ENCODE measurements around the gene EPHA1.

Gene EPHA1

DNA sequence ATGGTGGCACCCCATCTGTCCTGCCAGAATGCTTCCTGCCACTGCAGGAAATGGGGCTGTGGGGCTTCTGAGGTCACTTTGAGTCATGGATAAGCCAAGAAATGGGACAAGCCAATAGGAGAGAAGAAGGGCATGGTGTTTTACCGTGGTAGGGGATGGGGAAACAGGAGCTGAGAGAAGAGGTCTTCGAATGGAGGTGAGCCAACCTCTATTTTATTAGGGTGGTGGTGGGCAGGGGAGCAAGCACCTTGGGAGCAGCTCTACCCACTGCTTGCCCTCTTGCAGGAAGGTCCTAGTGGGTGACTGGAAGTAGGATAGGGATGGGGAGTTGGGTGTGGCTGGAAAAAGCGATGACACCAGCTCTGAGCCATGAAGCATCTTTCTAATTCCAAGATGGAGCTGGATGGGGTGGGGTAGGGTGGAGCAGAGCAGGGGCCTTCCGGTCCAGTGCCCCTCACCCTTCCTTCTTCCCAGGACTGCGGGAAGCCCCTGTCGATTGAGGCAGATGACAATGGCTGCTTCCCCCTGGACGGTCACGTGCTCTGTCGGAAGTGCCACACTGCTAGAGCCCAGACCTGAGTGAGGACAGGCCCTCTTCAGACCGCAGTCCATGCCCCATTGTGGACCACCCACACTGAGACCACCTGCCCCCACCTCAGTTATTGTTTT lies 18.4 kb downstream of the EPHA1 start:
- no peak for DNase-seq (ENCODE audit: low read depth in 1 of 2, low spot score in 1 of 2)

DNA sequence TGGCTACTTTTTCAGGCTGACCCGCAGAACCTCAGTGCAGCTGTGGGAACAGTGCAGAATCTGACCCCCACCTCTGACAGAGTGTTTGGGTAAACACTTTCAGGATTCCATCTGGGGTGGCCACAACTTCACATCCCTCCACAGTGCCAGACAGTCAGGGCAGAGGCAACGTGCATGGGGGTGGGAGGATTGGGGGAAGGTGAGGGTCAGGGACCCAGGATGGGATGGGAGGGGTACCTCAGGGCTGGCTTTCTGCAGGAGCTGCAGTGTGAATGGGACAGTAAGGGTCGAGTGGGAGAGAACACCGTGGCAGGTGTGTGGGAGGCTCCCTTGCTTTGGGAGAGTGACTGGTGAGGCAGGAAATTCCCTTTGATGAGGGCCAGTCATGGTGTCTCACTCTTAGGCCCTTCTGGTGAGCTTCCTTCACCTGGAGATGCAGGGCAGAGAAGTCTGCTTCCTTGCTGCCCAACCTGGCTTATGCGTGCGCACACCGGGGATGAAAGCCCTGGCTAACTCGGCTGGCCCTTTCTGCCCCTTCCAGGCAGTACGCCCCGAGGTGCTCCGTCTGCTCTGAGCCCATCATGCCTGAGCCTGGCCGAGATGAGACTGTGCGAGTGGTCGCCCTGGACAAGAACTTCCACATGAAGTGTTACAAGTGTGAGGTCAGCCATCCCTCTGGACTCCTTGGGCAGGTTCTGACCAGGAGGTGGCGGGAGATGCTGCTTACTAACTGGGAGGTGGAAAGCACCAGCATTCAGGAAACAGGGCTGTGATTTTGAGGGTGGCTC lies 19.1 kb downstream of the EPHA1 start:
- no peak for DNase-seq (ENCODE audit: low read depth in 1 of 2, low spot score in 1 of 2)

DNA sequence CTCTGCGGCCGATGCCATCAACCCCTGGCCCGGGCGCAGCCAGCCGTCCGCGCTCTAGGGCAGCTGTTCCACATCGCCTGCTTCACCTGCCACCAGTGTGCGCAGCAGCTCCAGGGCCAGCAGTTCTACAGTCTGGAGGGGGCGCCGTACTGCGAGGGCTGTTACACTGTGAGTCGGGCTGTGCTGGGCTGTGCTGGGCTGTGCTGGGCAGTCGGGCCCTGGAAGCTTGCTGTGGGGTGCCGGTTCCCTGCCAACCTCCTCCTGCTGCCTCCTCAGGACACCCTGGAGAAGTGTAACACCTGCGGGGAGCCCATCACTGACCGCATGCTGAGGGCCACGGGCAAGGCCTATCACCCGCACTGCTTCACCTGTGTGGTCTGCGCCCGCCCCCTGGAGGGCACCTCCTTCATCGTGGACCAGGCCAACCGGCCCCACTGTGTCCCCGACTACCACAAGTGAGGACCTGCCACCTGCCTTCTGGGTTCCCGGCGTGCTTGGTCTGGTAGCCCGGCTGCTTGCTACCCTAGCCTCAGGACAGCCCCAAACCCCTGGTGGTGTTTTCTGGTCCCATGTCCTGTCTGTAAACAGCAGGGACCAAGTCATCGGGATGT lies 20.1 kb downstream of the EPHA1 start:
- no peak for DNase-seq (ENCODE audit: low read depth in 1 of 2, low spot score in 1 of 2)

DNA sequence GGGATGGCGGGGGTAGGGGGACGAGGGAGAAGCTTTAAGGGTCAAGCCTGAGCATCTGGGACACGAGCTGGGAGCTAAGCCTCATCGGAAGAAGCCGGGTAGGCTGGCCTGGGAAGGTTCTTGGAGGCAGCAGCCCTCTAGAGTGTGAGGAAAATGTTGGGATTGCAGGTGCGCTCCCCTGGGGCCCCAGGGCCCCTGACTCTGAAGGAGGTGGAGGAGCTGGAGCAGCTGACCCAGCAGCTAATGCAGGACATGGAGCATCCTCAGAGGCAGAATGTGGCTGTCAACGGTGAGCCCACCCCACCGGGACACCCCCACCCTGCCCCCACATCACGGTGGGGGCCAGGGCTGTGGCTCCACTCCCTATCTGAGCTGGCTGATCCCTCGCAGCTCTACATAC lies 20.6 kb downstream of the EPHA1 start:
- no peak for DNase-seq (ENCODE audit: low read depth in 1 of 2, low spot score in 1 of 2)

DNA sequence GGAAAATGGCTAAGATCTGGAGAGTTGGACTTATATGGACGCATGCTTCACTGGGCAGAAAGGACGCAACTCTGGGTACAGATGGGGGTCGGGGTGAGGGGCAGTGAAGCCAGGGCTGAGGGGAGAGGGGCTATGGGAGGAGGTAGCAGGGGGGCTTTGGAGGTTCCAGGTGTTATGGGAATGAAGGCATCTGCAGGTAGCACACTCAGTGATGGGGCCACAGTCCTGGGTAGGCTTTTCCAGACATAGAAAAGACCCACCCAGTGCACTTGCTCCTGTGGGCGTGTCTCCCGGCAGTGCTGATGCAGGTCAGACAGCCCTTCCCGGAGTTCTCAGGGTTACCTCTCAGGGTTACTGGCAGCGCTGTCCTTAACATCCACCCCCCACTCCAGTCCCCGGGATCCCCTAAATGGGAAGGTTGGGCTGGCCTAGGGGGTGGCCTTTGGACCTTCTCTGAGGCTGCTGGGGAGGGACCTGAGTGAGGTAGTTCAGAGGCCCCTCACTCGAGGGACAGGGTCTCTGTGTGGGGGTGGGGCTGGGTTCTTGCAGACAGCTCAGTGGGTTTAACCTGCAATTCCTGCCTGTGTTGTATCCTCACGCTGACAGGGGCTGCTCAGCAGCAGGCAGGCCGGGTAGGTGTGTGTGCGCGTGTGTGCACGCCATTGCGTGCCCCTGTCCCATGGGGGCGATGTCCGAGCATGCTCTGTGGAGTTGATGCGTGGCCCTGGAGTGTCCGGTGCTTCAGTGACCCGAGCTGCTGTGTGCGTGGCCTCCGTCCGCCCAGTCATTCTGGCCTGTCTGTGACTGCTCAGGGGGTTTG lies 21.3 kb downstream of the EPHA1 start:
- no peak for DNase-seq (ENCODE audit: low read depth in 1 of 2, low spot score in 1 of 2)

DNA sequence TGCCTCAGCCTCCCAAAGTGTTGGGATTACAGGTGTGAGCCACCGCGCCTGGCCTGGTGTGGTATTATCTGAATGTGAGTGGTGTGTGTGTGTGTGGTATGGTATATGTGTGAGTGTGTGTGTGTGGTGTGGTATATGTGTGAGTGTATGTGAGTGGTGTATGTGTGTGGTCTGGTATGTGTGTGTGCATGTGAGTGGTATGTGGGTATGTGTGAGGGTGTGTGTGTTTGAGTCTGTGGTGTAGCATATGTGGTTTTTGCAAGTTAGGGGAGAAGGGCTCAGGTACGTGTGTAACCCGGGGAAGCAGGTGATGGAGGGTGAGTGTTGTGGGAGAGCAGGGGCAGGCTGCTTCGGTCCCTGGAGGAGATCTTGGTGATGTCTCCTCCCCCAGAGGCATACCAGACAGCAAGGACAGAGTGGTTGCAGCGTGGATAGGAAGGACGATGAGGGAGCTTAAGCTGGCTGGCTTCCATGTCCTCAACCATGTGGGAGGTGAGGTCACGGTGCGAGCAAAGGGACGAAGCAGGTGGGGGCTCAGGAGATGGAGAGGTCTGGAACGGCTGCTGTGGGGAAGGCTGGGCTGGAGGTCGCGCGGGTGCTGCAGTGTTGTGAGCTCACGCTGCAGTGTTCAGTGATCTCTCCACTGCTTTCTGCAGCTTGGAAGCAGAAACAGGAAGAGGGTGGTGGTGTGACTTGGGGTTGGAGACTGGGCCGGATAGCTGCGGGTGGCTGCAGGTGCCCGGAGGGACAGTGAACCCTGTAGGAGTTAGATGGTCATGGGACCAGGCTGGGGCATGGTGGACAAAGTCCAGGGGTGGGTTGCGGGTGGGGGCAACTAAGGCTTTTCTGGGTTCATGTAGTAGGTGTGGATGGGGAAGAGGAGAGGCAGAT lies 22.5 kb downstream of the EPHA1 start:
- no peak for DNase-seq (ENCODE audit: low read depth in 1 of 2, low spot score in 1 of 2)

DNA sequence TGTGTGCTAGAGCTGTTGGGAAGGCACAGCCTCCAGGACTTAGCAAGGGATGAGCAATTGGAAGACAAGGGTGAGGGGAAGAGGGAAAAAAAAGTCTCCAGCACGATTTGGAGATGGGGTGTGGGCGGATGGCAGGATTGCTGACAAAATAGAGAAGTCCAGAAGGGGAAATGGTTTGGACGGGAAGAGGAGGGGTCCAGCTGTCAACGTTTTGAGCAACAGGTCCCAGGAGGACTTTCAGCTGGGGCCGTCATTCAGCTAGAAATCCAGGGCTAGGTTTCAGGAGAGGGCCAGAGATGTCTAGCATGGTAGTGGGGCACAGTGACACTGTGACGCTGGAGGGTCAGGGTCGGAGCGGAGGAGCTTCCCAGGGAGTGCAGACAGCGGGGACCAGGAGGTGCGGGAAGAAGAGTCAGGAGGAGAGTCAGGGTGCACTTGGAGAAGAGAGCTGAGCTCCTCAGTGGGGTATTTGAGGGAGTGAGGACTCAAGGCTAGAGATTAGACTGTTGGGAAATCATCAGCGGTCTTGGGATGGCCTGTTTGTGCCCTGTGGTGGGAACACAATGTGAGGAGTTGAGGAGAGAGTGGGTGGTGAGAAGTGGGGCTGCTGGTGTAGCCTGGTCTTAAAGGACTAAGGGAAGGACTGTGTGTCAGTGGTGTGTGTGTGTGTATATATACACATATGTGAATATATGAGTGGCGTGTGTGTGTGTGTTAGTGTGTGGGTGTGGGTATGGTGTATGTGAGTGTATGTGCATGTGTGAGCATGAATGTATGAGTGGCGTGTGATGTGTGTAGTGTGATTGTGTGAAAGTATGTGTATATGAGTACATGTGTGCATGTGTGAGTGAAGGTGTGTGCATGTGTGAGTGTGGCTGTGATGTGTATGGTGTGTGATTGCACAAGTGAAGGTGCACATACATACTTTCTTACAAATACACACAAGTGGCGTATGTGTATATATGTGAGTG lies 23.7 kb downstream of the EPHA1 start:
- DNase-seq (ENCODE audit: low read depth in 1 of 2, low spot score in 1 of 2), result no peak

DNA sequence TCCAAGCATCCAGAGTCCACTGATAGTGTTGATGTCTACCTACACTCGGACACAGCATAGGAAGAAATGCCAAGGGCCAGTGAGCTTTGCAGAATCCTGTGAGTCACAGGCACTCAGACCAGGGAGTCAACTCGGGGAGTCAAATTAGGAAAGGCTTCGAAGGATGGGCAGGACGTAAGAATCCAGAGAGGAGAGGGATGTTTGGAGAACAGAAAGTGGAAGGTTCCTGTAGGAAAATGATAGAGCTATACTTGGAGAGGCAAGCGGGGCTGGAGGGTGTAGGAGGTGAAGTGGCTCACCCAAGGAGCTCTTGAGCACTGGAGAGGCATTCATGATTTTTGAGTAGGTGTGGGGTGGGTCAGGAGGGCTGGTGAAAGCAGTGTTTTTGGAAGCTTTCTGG lies 24.5 kb downstream of the EPHA1 start:
- DNase-seq (ENCODE audit: low read depth in 1 of 2, low spot score in 1 of 2), result no peak

DNA sequence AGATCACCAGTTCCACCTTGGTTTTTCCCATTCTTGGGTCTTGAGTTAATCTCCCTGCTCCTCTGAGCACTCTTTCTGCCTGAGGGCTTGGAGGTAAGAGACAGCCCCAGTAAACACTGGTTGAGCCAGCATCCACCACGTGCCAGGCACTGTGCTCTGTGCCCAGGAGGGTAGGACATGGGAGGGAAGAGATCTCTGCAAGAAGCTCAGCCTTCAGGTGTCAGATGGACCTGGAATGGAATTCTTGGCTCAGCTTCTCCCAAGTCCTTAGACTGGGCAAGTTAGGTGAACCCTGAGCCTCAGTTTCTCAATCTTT lies 25.1 kb downstream of the EPHA1 start:
- no peak for DNase-seq (ENCODE audit: low read depth in 1 of 2, low spot score in 1 of 2)

DNA sequence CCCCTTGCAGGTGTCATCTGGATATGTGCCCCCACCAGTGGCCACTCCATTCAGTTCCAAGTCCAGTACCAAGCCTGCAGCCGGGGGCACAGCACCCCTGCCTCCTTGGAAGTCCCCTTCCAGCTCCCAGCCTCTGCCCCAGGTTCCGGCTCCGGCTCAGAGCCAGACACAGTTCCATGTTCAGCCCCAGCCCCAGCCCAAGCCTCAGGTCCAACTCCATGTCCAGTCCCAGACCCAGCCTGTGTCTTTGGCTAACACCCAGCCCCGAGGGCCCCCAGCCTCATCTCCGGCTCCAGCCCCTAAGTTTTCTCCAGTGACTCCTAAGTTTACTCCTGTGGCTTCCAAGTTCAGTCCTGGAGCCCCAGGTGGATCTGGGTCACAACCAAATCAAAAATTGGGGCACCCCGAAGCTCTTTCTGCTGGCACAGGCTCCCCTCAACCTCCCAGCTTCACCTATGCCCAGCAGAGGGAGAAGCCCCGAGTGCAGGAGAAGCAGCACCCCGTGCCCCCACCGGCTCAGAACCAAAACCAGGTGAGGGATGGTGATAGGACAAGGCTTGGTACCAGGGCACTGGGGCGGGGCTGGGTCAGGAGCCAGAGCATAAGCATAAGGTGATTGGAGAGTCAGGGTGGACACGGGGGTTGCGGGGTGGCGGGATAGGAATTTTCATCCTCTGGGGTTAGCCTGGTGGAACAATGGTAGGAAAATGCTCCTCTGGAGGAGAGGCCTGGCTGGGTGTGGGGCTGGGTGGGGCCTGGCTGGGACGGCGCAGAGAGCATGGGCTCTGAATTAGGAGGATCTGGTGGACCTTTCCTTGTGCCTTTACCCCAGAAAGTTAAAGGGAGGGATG lies 25.6 kb downstream of the EPHA1 start:
- no peak for DNase-seq (ENCODE audit: low read depth in 1 of 2, low spot score in 1 of 2)

DNA sequence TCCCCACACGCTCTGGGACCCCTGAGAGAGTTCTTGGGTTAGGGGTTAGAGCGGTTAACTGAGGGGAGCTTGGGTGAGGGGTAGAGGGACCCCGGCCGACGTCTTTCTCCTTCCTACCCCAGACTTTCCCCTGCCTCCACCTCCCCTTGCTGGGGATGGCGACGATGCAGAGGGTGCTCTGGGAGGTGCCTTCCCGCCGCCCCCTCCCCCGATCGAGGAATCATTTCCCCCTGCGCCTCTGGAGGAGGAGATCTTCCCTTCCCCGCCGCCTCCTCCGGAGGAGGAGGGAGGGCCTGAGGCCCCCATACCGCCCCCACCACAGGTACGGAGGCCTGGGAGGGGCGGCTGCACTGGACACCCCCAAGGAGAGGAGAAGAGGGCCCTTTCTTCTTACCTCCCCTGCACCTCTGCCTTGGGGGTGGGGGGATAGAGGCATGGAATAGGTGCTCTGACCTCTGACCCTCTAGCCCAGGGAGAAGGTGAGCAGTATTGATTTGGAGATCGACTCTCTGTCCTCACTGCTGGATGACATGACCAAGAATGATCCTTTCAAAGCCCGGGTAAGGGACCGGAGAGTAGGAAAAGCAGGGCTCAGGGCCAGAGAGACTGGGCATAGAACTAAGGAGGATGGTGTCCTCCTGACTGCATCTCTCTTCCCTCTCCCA lies 26.4 kb downstream of the EPHA1 start:
- DNase-seq (ENCODE audit: low read depth in 1 of 2, low spot score in 1 of 2), result no peak

DNA sequence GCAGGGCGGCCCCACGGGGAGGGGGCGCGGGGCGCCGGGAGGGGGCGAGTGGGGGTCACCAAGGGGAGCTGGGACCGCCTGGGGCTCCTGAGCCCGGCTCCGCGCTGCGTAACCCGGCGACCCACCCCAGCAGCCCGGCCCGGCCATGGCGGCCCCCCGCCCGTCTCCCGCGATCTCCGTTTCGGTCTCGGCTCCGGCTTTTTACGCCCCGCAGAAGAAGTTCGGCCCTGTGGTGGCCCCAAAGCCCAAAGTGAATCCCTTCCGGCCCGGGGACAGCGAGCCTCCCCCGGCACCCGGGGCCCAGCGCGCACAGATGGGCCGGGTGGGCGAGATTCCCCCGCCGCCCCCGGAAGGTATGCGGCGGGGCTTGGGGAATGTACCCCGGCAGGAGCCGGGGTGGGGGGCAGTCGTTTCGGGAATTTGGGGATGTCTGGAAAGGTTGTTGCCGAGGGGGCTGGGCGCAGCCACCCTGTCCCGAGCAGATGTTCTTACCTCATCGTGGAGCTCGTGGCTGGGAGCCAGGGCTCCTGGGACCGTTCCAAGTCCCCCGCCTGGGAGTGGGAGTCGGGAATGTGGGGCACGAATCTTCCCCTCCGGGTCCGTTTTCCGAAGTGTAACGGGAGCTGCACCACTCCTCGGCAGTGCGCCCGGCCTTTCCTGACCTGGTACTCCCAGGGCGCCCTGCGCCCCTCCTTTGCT lies 27.1 kb downstream of the EPHA1 start:
- no peak for DNase-seq (ENCODE audit: low read depth in 1 of 2, low spot score in 1 of 2)

DNA sequence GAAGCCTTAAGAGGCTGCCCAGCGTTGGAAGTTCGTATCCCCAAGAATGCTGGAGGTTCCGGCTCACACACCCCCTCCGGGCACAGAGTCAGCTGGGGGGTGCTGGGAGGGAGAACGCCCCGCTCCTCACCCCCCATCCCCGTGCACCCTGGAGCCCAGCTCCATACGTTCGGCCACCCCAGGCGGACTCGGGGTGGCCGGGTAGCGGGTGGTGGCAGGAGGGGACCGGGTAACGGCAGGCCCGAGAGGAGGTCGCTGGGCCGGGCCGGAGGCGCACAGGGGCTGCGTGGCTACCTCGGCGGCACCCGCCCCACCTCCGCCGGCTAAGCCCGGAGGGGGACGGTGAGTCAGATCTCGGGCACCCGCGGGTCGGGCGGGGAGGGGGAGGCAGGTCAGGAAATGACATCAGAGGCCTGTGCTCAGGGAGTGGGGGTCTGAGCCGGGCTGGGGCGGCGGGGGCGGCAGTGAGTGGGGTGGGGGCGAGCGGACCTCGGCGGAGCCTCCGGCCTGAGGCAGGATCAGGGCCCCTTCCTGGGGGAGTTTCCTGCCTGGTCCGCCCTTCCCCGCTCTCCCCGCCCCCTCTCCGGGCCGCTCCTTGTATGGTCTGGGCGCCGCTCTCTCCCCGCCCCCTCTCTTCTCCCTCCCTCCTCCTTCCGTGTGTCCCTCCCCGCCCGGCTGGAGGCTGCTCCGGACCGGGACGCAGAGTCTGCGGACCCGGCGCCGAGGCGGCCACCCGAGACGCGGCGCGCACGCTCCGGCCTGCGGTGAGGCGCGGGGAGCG lies 27.8 kb downstream of the EPHA1 start, which contains the start of gene ZYX:
TSS of gene ZYX (plus strand) at position 700 of the 781 bp plus-strand sequence. CDS start 227 bp downstream, outside the sequence.
- DNase-seq (ENCODE audit: low read depth in 1 of 2, low spot score in 1 of 2), result peak; percentile 76 to 78

DNA sequence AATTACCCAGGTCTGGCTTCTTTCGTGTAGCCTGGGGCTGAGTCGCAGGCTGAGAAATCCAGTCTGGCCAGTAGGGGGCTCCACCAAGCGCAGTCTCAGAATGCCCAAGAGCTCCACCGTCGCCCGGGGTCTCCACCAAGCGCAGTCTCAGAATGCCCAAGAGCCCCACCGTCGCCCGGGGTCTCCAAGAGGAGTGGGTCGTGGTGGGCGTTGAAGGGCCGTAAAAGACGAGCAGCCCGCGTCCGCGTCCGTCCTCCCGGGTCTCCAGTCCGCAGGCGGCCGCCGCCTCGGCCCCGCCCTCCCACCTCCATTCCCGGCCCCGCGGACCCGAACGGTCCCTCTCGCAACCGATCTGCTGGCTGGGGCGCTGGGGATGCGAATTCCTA lies 28.4 kb downstream of the EPHA1 start:
- peak; percentile 78 to 83 for DNase-seq (ENCODE audit: low read depth in 1 of 2, low spot score in 1 of 2)

DNA sequence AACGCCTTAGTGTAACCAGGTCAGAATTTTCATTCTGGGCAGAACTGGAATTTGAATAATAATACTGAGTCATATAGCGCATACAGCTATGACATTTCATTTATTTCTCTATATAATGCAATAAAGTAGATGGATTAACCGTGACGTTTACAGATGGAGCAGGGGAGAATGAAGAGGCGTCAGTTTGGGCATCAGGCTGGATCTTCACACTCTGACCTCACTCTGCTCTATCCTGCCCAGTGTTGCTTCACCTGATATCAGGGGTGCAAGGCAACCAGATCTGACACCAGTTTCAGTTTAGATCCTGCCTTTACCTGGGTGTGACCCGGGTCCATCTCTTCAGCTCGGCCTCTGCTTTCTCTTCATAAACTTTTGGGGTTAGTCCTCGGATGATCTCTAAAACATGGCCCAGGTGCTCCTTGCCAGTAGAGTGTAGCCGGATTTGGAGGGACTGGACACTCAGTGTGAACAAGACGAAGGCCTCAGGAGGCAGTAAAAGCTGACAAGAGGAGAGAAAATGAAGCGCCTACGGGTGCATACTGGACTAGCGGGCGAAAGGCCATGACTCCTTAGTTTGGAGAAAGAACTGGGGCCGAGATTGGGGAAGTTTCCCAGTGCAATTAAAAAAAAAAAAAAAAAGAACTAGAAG lies 28.9 kb downstream of the EPHA1 start:
- no peak for DNase-seq (ENCODE audit: low read depth in 1 of 2, low spot score in 1 of 2)

DNA sequence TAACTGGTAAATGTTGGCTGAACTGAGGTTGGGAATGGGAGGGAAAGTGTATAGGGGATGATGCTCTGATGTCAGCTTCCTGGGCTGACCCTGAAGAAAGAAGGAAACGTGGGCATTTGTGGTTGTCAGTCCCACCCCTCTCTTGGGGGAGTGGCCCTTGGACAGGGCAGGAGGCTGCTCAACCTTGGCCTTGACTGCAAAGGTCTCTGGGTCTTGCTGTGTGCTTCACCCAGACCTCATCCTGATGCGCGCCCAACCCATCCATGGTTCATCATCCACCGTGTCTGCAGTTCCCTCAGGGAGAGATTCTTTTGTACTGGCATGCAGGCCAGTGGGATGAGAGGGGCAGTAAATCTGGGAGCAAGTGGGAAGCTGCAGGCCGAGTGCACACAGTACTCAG lies 32.3 kb downstream of the EPHA1 start:
- no peak for DNase-seq (ENCODE audit: low read depth in 1 of 2, low spot score in 1 of 2)
